Measurements from ENCODE around the gene PDZRN3.

PDZRN3 gene

GRCh38 chr3:73622091-73622805 lies 2.5 kb downstream of the PDZRN3 start:
- DNase-seq (ENCODE audit: low read depth): no peak

- no peak for DNase-seq (ENCODE audit: low read depth)
Measured at GRCh38 chr3:73621388-73621787, 3.4 kb downstream of the PDZRN3 start.

DNA sequence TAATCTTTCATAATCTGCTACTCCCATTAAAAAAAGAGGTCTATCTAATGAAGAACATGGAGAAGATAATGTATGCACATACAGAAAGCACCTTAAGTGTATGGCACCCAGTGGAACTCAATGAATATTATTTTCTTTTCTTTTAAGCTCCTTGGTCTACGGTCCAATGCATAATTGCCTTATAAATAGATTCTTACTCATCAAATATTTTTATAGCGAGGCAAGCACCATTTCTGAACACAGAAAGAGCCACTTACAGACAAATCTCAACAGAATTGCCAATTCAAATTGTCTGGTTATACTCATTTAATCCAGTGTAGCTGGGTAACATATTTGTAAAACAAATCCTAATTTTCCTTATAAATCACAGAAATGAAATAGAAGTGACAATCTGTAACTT lies 6.3 kb downstream of the PDZRN3 start:
- DNase-seq (ENCODE audit: low read depth): no peak

DNA sequence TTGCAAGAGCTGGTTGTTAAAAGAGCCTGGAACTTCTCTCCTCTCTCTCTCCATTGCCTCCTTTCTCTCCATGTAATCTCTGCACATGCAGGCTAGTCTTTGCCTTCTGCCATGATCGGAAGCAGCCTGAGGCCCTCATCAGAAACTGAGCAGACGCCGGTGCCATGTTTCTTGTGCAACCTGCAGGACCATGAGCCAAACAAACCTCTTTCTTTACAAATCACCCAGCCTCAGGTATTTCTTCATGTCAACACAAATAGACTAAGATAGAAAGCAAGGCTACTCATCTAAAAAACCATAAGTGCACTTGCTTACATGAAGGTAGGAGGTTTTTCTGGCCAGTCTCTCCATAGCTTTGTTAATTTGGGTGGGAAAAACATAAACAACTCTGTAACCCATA lies 8.7 kb downstream of the PDZRN3 start:
- DNase-seq (ENCODE audit: low read depth): no peak

DNA sequence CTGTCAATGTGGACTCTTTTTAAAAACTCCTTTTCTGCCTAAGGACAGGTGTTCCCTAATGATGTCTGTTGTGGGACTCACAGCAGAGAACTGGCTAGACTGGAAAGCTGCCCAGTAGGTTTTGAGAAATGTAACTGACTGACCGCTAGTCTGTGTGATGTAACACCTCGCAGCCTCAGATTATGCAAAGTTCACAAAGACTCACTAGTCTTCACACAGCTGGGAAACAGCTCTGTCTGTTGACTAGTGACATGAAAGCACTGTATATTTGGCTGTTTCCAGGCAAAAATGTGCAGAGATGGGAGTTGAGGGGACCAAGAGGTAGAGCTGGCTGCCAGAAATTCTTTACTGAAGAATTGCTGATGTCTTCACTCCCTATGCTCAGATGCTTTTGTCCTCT lies 10.3 kb downstream of the PDZRN3 start:
- DNase-seq (ENCODE audit: low read depth): no peak

DNA sequence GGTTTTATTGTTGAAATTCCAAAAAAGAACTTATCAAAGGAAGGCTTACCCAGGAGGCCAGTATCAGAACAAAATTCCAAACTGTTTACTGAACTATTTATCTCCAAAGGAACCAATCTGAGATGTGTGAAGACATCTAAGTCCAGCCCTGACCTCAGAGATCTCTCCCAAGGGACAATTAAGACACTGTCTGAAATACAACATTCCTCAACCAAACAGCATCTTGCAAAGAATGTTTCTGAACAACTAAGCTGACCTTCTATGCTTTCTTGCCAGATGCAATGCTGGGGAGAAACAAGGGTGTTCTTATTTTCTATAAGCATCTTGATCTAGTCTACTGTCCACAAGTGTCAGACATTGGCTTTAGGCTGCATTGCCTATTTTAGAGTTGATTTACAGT lies 13.6 kb downstream of the PDZRN3 start:
- DNase-seq (ENCODE audit: low read depth): no peak

DNA sequence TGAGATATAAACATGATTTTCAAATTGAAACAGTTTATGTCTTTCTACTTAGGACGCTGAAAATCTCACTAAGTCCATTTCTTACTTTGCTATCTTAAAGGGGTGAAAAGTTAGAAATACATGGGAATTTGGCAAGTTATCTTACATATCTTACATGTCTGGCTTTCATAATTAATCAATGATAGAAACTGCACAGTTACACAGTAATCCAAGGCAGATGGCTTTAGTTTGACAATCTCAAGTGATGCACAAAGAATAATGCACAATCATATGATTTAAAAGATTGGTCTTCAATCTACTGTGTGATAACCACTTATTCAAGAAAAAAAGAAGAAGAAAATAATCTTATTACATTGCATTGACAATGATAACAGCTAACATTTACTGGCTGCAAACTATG lies 14.2 kb downstream of the PDZRN3 start:
- no peak for DNase-seq (ENCODE audit: low read depth)

DNA sequence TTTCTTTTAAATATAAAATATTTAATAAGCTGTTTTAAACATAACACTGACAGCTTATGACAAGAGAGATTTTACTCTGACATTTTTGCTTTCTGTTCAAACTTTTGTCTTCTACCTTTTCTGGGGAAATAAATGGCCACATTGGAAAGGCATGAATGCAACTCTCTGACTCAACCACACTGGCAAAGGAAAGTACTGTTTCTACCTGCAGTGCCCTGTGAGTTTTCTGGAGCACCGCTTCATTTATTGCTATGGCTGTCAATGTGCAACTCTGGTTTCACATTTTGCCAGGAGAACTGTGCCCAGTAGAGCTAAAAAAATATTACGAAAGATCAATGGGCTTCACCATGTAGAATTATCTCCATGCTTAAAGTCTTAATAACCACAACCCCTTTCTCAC lies 15.1 kb downstream of the PDZRN3 start:
- DNase-seq (ENCODE audit: low read depth): no peak

- DNase-seq (ENCODE audit: low read depth): no peak
Measured at GRCh38 chr3:73609315-73609641, 15.5 kb downstream of the PDZRN3 start.

GRCh38 chr3:73608456-73609314 lies 16.1 kb downstream of the PDZRN3 start:
- DNase-seq (ENCODE audit: low read depth): no peak

GRCh38 chr3:73605861-73606260 lies 18.9 kb downstream of the PDZRN3 start:
- no peak for DNase-seq (ENCODE audit: low read depth)

- DNase-seq (ENCODE audit: low read depth): no peak
Measured at GRCh38 chr3:73605412-73605811, 19.3 kb downstream of the PDZRN3 start.

DNA sequence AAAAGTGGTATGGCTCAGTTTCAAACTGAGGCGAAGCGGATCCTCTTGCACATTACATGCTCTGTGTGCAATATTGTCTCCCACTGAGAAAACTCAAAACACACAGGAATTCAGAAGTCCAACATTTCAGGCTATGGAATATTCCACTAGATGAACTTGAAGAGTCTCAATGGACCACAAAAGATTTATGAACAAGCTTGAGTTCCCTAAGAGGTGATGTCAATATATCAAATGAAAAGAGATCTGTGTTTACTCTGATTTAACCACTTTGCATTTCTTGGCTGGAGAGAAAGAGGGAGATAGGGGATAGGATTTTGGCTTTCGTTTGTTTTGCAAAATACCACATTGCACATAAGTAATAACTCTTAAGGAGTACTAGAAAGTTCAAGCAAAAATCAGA lies 20.3 kb downstream of the PDZRN3 start:
- DNase-seq (ENCODE audit: low read depth): no peak

DNA sequence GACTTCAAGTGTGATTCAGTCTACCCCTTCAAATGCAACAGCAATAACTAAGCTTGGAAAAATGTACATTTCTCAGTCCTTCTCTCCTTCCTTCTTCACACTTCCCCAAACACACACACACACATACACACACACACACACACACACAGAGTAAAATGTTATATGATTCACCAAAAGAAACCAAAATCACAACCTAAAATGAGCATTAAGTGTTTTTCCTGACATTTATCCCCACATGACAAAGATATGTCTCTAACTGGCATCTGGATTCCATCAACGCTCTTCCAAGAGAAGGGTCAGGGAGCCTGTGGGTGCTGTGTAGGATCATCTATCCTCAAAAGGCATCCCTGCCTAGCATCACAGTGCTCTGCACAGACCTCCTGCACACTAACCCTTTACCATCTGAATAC lies 21.0 kb downstream of the PDZRN3 start:
- no peak for DNase-seq (ENCODE audit: low read depth)

DNA sequence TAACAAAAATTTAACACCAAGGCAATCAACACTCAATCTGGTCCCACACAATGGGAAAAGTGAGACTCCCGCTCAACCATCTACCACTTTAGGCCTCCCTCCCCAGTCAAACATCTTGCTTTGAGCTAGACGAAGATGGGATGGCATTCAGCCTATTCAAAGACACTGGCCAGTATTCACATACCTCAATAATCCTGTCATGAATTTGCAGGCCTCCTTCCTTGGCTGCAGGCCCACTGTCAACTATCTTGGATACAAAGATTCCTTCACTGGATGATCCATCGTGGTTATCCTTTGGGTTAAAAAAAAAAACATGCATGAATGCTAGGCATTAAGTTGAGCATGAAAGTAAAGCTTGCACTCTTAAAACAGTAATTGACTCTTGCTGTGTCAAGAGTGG lies 22.6 kb downstream of the PDZRN3 start:
- DNase-seq (ENCODE audit: low read depth): no peak

DNA sequence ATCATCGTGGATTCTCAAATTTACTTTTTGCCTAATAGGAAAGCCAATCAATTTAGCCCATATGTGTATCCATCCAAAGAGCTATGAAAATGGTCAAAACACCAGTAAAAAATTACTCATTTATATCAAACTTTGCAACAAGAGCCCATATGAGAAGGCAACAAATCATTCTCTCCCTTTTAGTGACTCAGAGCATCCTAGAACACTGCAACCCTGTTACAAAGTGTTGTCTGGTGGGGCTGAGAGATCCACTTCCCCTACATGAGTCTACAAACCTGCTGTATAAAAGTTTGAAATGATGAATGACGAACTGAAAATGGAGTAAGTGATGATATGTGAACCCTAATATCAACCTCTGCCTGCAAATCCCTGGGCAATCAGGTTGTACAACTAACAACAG lies 23.3 kb downstream of the PDZRN3 start:
- DNase-seq (ENCODE audit: low read depth): no peak

- DNase-seq (ENCODE audit: low read depth): no peak
Measured at GRCh38 chr3:73601011-73601410, 23.7 kb downstream of the PDZRN3 start.

DNA sequence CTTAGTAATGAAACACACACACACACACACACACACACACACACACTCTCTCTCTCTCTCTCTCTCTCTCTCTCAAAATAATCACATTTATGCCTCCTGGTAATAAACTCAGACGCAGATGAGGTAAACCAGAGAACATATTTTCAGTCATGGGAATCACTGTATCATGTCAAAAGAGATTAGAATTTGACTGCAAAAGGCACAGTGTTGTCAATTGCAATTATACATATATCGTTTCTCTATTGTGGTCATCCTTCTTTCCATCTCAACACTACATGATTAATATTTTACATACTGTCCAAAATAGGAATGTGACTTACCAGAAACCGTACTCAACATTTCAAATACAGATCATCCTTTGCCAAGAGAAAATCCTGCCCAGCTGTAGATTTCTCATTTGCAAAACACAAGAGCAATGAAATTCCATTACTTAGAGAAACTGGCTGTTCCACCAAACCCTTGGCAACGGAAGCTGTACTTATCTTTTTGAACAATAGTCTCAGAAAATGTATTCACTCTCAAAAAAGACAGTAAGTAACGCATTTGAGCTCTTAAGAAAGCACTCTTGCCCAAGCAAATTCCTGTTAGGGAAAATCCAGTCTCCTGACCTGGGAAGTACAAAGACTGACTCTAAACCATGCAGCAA lies 24.3 kb downstream of the PDZRN3 start:
- no peak for DNase-seq (ENCODE audit: low read depth)

GRCh38 chr3:73599605-73600004 lies 25.1 kb downstream of the PDZRN3 start:
- no peak for DNase-seq (ENCODE audit: low read depth)

DNA sequence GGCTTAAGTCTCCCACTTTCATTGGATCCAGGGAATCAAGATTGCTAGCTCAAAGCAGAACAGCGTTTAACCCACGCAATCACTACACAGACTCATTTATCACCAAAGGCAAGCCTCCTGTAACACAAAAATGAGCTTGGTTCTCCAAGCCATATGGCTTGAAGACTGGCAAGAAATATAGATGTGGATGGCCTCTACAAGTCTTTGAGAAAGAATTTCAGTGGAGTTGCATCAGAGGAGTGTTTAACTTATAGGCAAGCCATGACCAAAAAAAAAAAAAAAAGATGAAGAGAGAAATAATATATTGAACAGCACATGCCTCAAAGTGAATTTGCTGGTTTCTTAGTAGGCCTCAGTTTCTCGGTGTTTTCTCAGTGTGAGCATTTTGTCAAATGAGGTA lies 27.3 kb downstream of the PDZRN3 start:
- DNase-seq (ENCODE audit: low read depth): no peak

DNA sequence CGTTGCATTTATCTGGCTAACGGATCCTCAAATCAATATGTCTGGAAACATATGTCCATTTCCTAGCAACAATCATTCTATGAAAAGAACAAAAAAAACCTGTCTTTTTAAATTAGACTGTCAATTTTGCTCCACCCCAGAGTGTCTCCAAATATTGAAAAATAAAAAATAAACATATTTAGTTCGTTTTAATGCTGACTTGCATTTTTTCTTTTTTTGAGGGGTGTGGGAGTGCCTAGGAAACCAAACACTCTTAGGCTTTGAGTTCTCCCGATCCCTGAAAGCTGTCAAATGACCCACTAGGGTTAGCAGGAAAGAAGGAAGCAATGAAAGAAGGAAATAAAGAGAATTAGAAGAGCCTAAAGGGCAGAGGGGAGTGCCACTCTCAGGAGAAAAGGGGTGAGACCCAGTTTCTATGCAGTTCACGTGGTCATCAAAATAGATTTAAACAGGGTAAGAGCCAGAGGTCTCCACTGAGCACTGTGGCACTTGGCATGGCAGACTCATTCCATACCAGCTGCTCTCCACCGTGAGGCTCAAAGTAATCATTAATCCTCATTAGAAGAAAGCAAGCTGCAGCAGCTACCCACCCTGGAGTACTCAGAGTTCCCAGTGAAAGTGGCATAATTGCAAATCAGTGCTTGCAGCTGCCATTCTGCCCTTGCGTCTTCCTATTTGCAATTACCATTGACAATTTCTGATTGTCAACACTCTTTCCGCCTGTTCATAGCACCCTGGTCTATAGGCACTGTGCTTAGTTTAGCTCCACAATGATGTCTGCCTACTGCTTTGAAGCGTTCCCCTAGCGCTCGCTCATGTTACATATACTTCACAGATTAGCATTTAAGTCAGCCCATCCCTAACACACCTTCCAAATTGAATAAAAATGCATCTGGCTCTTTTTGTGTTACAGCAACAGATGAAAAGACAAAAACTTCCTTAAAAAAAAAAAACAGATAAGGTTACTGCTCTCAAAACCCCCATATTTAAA lies 32.3 kb downstream of the PDZRN3 start:
- DNase-seq (ENCODE audit: low read depth): no peak

DNA sequence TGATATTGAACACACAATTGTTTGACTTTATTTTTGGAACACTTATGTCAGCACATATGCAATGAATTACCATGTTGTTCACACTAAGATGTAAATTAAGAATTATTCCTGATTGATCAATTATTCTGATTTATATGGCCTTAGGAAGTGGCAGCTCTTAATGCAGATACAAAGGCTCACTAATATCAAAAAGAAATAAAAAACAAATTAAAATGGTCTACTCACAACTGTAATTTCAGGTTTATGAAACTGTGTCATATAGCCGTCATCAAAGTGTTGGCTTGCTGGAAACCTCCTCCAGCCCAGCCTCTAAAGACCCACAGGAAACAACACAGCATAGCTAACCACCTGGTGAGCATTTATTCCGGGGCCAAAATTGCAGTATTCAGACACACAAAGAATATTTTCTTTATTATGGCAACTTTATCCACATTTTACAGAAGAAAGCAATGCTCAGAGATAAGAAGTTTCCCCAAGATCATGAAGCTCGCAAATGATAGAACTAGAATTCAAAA lies 33.4 kb downstream of the PDZRN3 start:
- DNase-seq (ENCODE audit: low read depth): no peak

Data from activated T-cell treated with anti-CD3 and anti-CD28 coated beads for 24 hours (primary cell).